GM12878 (cell line): ENCODE measurements around the gene SLC38A5. TPM values are rescaled to one million over a fixed set of nuclear protein-coding genes. Genes with fewer than 3 reads are reported as not detected.

ENCODE experiments used
- BCL11A ChIP-seq: IDR thresholded peaks from 2 replicates; pipeline ENCODE4 v1.6.1; 2011; ENCODE audit warnings: low read depth, low read length
- BRCA1 ChIP-seq: IDR thresholded peaks from 2 replicates; pipeline ENCODE4 v1.6.1; 2011; ENCODE audit warnings: low read depth, low read length, improper control_type of control experiment
- CEBPZ ChIP-seq: fragments of 150-350 bp; IDR thresholded peaks from 2 replicates; pipeline ENCODE4 v1.6.1; 2016; ENCODE audit warnings: low read depth, low read length
- ELK1 ChIP-seq: IDR thresholded peaks from 2 replicates; pipeline ENCODE4 v1.6.1; 2012; ENCODE audit warnings: low read depth, low read length, improper control_type of control experiment
- EZH2 ChIP-seq: IDR thresholded peaks from 2 replicates; pipeline ENCODE4 v1.6.1; 2012; ENCODE audit warnings: low read depth, mild to moderate bottlenecking, control low read depth, inconsistent platforms, low read length, borderline replicate concordance; ENCODE audit not compliant: control insufficient read depth
- LARP7 ChIP-seq: fragments of 450-650 bp; IDR thresholded peaks from 2 replicates; pipeline ENCODE4 v1.6.1; 2017; ENCODE audit warnings: mild to moderate bottlenecking
- MLLT1 ChIP-seq: fragments of 450-650 bp; IDR thresholded peaks from 2 replicates; pipeline ENCODE4 v1.6.1; 2016; ENCODE audit warnings: mild to moderate bottlenecking
- NFYB ChIP-seq: IDR thresholded peaks from 2 replicates; pipeline ENCODE4 v1.6.1; 2011; ENCODE audit warnings: low read depth, mild to moderate bottlenecking, low read length, improper control_type of control experiment, moderate library complexity; ENCODE audit not compliant: insufficient read depth
- NR2C1 ChIP-seq: fragments of 450-650 bp; IDR thresholded peaks from 2 replicates; pipeline ENCODE4 v1.6.1; 2017; ENCODE audit warnings: antibody characterized with exemption, mild to moderate bottlenecking, moderate library complexity
- RAD51 ChIP-seq: fragments of 450-650 bp; IDR thresholded peaks from 2 replicates; pipeline ENCODE4 v1.6.1; 2016; ENCODE audit warnings: moderate library complexity, mild to moderate bottlenecking, inconsistent platforms
- RELB ChIP-seq: fragments of 450-650 bp; IDR thresholded peaks from 2 replicates; pipeline ENCODE4 v1.6.1; 2017; ENCODE audit warnings: low read depth, mild to moderate bottlenecking, moderate library complexity
- SIN3A ChIP-seq: IDR thresholded peaks from 2 replicates; pipeline ENCODE4 v1.6.1; 2012; ENCODE audit warnings: low read depth, low read length, improper control_type of control experiment
- SMAD1 ChIP-seq: fragments of 450-650 bp; IDR thresholded peaks from 2 replicates; pipeline ENCODE4 v1.6.1; 2018; ENCODE audit warnings: mild to moderate bottlenecking, low read depth; ENCODE audit not compliant: partially characterized antibody
- SMAD5 ChIP-seq: IDR thresholded peaks from 2 replicates; pipeline ENCODE4 v1.6.1; 2016; ENCODE audit warnings: antibody characterized with exemption, low read depth
- TARDBP ChIP-seq: IDR thresholded peaks from 2 replicates; pipeline ENCODE4 v1.6.1; 2016; ENCODE audit warnings: borderline replicate concordance
- WRNIP1 ChIP-seq: IDR thresholded peaks from 2 replicates; pipeline ENCODE4 v1.6.1; 2011; ENCODE audit warnings: low read depth, low read length, improper control_type of control experiment, borderline replicate concordance
- YBX1 ChIP-seq: fragments of 450-650 bp; IDR thresholded peaks from 2 replicates; pipeline ENCODE4 v1.6.1; 2016; ENCODE audit warnings: antibody characterized with exemption
- ZBTB11 ChIP-seq: fragments of 450-650 bp; formaldehyde crosslinking; IDR thresholded peaks from 2 replicates; pipeline ENCODE4 v1.5.0; 2022; ENCODE audit warnings: mild to moderate bottlenecking, missing genetic modification characterization
- ZSCAN29 ChIP-seq: fragments of 450-650 bp; IDR thresholded peaks from 2 replicates; pipeline ENCODE4 v1.6.1; 2017; ENCODE audit warnings: mild to moderate bottlenecking, moderate library complexity
- polyA plus RNA-seq, 11 experiments: library from polyadenylated mRNA; depleted of rRNA in 4 of 11; unstranded in 6 of 11; stranded (reverse) in 5 of 11; fragments of >200 nt; fragmentation: Nextera tagmentation in 4 of 11; fragmentation: Illumina TruSeq in 1 of 11; extraction: Ambion mirVana in 4 of 11; extraction: Trizol in 1 of 11; gene quantifications; 1 replicate in 1 of 11; 2 replicates in 10 of 11; pipeline versions ENCODE4 v1.2.1 to v1.2.3, GENCODE V29; 2011 to 2016; ENCODE audit warnings: inconsistent platforms in 2 of 11, missing spikeins in 2 of 11, low read depth in 1 of 11
- total RNA-seq, 4 experiments: library from RNA; depleted of rRNA in 3 of 4; stranded (reverse); fragments of >200 nt in 3 of 4; fragmentation: Illumina TruSeq in 1 of 4; extraction: Trizol in 1 of 4; gene quantifications; 2 replicates each; pipeline versions ENCODE4 v1.2.1 to v1.2.3, GENCODE V29; 2013 to 2021

SLC38A5 gene
- total and polyA plus RNA-seq, 10 of the 15 experiments (the other 5 are each of a cell fraction or from before 2014, with no cell fraction given) = 4.2 to 108 (median 70.6) TPM

- TF ChIP-seq MLLT1 (no peak), LARP7 (no peak; the same call in 1 of the 2 replicates), ZSCAN29 (no peak), EZH2 (no peak), RAD51 (no peak), RELB (no peak), SIN3A (peak; percentile 72; the same call in 1 of the 2 replicates), CEBPZ (no peak), BCL11A (no peak), SMAD5 (no peak), TARDBP (0 out of 2 replicates have a peak, but pooled peaks have one; percentile 35), SMAD1 (no peak), BRCA1 (no peak), YBX1 (no peak), WRNIP1 (no peak), ELK1 (no peak), ZBTB11 (no peak), NR2C1 (peak; percentile 86), NFYB (peak; percentile 59; the same call in 1 of the 2 replicates)
Measured at GRCh38 chrX:48475774-48476577, 5.9 kb upstream of the SLC38A5 start, which contains the start of gene FTSJ1 (continued).
